Liver (tissue), 9 donors: ENCODE data around the gene JMJD1C. TPM values are rescaled to one million over a fixed set of nuclear protein-coding genes. Genes with fewer than 3 reads are reported as not detected.

ENCODE experiments used
- DNase-seq: peaks from one replicate; pipeline ENCODE4 v3.0.0-alpha.2; 2017; ENCODE audit warnings: low spot score
- H3K27ac ChIP-seq, 2 donors: one replicate each; pipeline ENCODE4 v1.7.0; 2013; ENCODE audit warnings: inconsistent platforms in 2 of 2, low read length in 2 of 2, control low read depth in 1 of 2, low read depth in 1 of 2, mild to moderate bottlenecking in 1 of 2
- H3K27me3 ChIP-seq, 4 donors: one replicate each; pipeline versions ENCODE4 v1.6.1 to v1.7.0; 2013; ENCODE audit warnings: low read length in 3 of 4, inconsistent platforms in 1 of 4, mild to moderate bottlenecking in 1 of 4, moderate library complexity in 1 of 4; ENCODE audit not compliant: control insufficient read depth in 4 of 4, insufficient read depth in 4 of 4
- H3K36me3 ChIP-seq, 4 donors: one replicate each; pipeline versions ENCODE4 v1.6.1 to v1.7.0; 2013; ENCODE audit warnings: low read length in 3 of 4, mild to moderate bottlenecking in 3 of 4, low read depth in 1 of 4, moderate library complexity in 1 of 4; ENCODE audit not compliant: control insufficient read depth in 4 of 4, insufficient read depth in 3 of 4
- H3K4me1 ChIP-seq, 4 donors: one replicate each; pipeline versions ENCODE4 v1.6.1 to v1.7.0; 2013; ENCODE audit warnings: low read length in 3 of 4, mild to moderate bottlenecking in 3 of 4, moderate library complexity in 1 of 4; ENCODE audit not compliant: control insufficient read depth in 4 of 4, insufficient read depth in 4 of 4
- H3K4me3 ChIP-seq, 3 donors: one replicate each; pipeline versions ENCODE4 v1.6.1 to v1.7.0; 2013; ENCODE audit warnings: low read length in 3 of 3, control low read depth in 1 of 3, low read depth in 1 of 3, mild to moderate bottlenecking in 1 of 3
- H3K9ac ChIP-seq, 2 donors: one replicate each; pipeline ENCODE4 v1.7.0; 2013; ENCODE audit warnings: low read length in 2 of 2, mild to moderate bottlenecking in 2 of 2, moderate library complexity in 2 of 2, control low read depth in 1 of 2, low read depth in 1 of 2
- H3K9me3 ChIP-seq, 4 donors: one replicate each; pipeline versions ENCODE4 v1.6.1 to v1.7.0; 2013; ENCODE audit warnings: low read length in 3 of 4; ENCODE audit not compliant: control insufficient read depth in 4 of 4
- EGR1 ChIP-seq, 2 donors: IDR thresholded peaks; 2 replicates each; pipeline ENCODE4 v1.6.1; 2016 to 2018; ENCODE audit warnings: antibody characterized with exemption in 2 of 2, low read depth in 2 of 2
- FOXA1 ChIP-seq: IDR thresholded peaks from 2 replicates; pipeline ENCODE4 v1.6.1; 2016; ENCODE audit warnings: antibody characterized with exemption
- FOXA2 ChIP-seq: IDR thresholded peaks from 2 replicates; pipeline ENCODE4 v1.6.1; 2016; ENCODE audit warnings: antibody characterized with exemption
- HNF4A ChIP-seq, 2 donors: conservative IDR thresholded peaks; 2 replicates each; pipeline ENCODE4 v1.6.1; 2016; ENCODE audit warnings: antibody characterized with exemption in 2 of 2, mild to moderate bottlenecking in 2 of 2
- HNF4G ChIP-seq: IDR thresholded peaks from 2 replicates; pipeline ENCODE4 v1.6.1; 2016; ENCODE audit warnings: antibody characterized with exemption
- NR2F2 ChIP-seq: IDR thresholded peaks from 2 replicates; pipeline ENCODE4 v1.6.1; 2016; ENCODE audit warnings: antibody characterized with exemption
- RAD21 ChIP-seq, 2 donors: IDR thresholded peaks; 2 replicates each; pipeline ENCODE4 v1.6.1; 2016; ENCODE audit warnings: antibody characterized with exemption in 2 of 2, mild to moderate bottlenecking in 2 of 2
- RXRA ChIP-seq, 2 donors: IDR thresholded peaks; 2 replicates each; pipeline ENCODE4 v1.6.1; 2017 to 2018; ENCODE audit warnings: antibody characterized with exemption in 2 of 2, mild to moderate bottlenecking in 1 of 2
- SP1 ChIP-seq: IDR thresholded peaks from 2 replicates; pipeline ENCODE4 v1.6.1; 2018; ENCODE audit warnings: antibody characterized with exemption, mild to moderate bottlenecking
- YY1 ChIP-seq: IDR thresholded peaks from 2 replicates; pipeline ENCODE4 v1.6.1; 2016; ENCODE audit warnings: antibody characterized with exemption, mild to moderate bottlenecking
- ZBTB33 ChIP-seq: IDR thresholded peaks from 2 replicates; pipeline ENCODE4 v1.6.1; 2016; ENCODE audit warnings: antibody characterized with exemption
- WGBS: extraction: QIAGEN DNeasy Blood & Tissue Kit; methylation state at CpG from one replicate; pipeline ENCODE4 v1.1.7; 2013; 5-methylcytosine and 5-hydroxymethylcytosine counted together
- polyA plus RNA-seq, 2 donors: library from polyadenylated mRNA; stranded (reverse) in 1 of 2; unstranded in 1 of 2; fragments of 200-250 nt in 1 of 2; fragments of >200 nt in 1 of 2; fragmentation: Nextera tagmentation in 1 of 2; extraction: Ambion mirVana in 1 of 2; gene quantifications; one replicate each; pipeline versions ENCODE4 v1.2.1 to v1.2.3, GENCODE V29; 2013 to 2015
- total RNA-seq, 2 donors: library from RNA; depleted of rRNA; stranded (reverse); fragments of >200 nt; gene quantifications; one replicate each; pipeline ENCODE4 v1.2.3, GENCODE V29; 2014
- TF ChIP-seq, protein P1 (sequence below): IDR thresholded peaks from 2 replicates; pipeline ENCODE4 v1.6.1; 2016; ENCODE audit warnings: antibody characterized with exemption
- TF ChIP-seq, protein P2 (sequence below): fragments of 150-350 bp; IDR thresholded peaks from 2 replicates; pipeline ENCODE4 v1.5.1; 2017; ENCODE audit warnings: improper control_type of control experiment, low read depth, low read length; ENCODE audit not compliant: missing input control
- TF ChIP-seq, protein P3 (sequence below): IDR thresholded peaks from 2 replicates; pipeline ENCODE4 v1.6.1; 2016; ENCODE audit warnings: antibody characterized with exemption, mild to moderate bottlenecking
- donor health status: healthy.
- donor health status: healthy.
- donor health status: healthy.
- donor health status: healthy.
- donor health status: healthy.

The JMJD1C gene
- total and polyA plus RNA-seq, 4 donors = 11.0 to 93.1 (median 56.0) TPM

DNA sequence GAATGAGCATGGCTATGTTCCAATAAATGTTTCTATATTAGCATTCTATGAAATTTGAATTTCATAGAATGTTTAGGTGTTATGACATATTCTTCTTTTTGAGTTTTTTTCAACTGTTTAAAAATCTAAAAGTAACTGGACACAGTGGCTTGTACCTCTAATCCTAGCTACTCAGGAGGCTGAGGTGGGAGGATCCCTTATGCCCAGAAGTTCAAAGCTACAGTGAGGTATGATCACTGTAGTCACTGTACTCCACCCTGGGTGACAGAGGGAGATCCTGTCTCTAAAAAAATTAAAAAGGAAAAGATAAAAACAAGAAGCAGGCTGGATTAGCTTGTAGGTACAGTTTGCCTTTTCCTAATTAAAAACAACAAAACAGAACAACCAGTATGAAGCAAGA is 237.5 kb downstream of the JMJD1C start (continued):
- TF ChIP-seq FOXA1 = no peak
- TF ChIP-seq, protein P1, sequence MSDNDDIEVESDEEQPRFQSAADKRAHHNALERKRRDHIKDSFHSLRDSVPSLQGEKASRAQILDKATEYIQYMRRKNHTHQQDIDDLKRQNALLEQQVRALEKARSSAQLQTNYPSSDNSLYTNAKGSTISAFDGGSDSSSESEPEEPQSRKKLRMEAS = no peak

DNA sequence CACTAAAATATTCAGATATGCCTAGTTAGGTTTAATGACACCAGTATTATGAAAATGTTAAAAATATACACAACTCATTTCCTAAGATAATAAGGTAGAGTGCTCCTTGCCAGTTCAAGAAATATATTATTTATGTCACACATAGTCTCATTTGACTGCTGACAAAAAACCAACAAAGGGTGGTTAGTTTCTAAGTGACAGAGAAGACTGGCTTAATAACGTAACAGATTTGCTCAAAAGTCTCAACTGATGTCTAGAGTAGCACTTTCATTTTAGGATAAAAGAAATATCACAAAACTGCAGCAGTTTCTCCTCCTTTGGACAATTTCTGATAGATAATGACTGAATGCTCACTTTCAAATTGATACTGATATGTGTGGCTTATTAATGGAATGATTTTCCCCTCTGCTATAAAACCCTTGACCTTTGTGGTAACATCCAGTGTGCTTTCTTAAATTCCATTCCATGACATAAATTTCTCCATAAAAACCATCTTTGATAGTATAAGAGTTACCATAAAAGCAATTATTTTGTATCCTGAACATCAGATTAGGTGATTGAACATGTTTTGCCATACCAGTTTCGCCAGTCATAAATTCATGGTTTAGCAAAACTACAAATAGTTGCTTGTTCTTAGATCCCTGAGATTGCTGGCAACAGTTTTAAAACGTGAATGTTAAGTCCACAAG is 238.4 kb downstream of the JMJD1C start:
- H3K27ac ChIP-seq = no peak overlapping the region
- no peak for DNase-seq
- H3K36me3 ChIP-seq = peaks cover 0 to 2% (median 0%) of the 10 kb centered on the region in 4 donors
- no peak overlapping the region for H3K4me3 ChIP-seq
- no peaks in the 10 kb centered on the region for H3K27me3 ChIP-seq
- 69% methylated on average over 3 of the region's 3 CpGs for WGBS
- peaks cover 2 to 17% (median 6%) of the 10 kb centered on the region in 4 donors for H3K4me1 ChIP-seq
- TF ChIP-seq NR2F2 (no peak), EGR1 (IDR thresholded peaks at IDR 0.05; ENCODE audit: low read depth in 2 of 2) (no peak), HNF4A (conservative IDR thresholded peaks at IDR 0.05) (no peak), ZBTB33 (no peak), HNF4G (no peak), YY1 (no peak)
- TF ChIP-seq, protein P2, sequence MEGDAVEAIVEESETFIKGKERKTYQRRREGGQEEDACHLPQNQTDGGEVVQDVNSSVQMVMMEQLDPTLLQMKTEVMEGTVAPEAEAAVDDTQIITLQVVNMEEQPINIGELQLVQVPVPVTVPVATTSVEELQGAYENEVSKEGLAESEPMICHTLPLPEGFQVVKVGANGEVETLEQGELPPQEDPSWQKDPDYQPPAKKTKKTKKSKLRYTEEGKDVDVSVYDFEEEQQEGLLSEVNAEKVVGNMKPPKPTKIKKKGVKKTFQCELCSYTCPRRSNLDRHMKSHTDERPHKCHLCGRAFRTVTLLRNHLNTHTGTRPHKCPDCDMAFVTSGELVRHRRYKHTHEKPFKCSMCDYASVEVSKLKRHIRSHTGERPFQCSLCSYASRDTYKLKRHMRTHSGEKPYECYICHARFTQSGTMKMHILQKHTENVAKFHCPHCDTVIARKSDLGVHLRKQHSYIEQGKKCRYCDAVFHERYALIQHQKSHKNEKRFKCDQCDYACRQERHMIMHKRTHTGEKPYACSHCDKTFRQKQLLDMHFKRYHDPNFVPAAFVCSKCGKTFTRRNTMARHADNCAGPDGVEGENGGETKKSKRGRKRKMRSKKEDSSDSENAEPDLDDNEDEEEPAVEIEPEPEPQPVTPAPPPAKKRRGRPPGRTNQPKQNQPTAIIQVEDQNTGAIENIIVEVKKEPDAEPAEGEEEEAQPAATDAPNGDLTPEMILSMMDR = no peak
- TF ChIP-seq, protein P1 = no peak
- H3K9me3 ChIP-seq = no peaks in the 10 kb centered on the region
- H3K9ac ChIP-seq = no peak overlapping the region

DNA sequence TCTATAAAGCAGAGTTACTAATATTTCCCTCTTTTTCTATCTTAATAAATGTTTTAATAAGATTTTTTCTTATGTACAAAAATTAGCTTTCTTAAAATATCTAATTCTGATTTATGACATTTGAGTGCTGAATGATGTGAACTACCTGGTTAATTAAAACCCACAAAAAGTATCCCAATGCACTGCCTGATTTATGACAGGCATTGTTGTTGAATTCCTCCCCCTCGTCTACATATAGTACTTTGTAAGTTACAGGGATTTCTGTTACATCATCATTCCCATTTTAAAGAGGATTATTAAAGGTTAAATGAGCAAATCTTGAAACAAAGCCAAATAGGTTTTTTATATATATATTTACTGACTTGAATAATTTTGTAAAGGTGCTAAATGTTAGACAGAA is 241.5 kb downstream of the JMJD1C start:
- Histone ChIP-seq H3K27ac (no peak overlapping the region), H3K4me1 (peaks cover 5 to 20% (median 10%) of the 10 kb centered on the region in 4 donors), H3K9ac (no peak overlapping the region), H3K36me3 (peaks cover 0 to 2% (median 0%) of the 10 kb centered on the region in 4 donors), H3K27me3 (no peaks in the 10 kb centered on the region), H3K9me3 (no peaks in the 10 kb centered on the region), H3K4me3 (no peak overlapping the region)
- TF ChIP-seq YY1 (no peak), RAD21 (IDR thresholded peaks at IDR 0.05) (no peak), HNF4G (no peak), FOXA2 (no peak), HNF4A (conservative IDR thresholded peaks at IDR 0.05) (no peak), SP1 (no peak), EGR1 (IDR thresholded peaks at IDR 0.05; ENCODE audit: low read depth in 2 of 2) (no peak), NR2F2 (no peak), ZBTB33 (no peak), RXRA (IDR thresholded peaks at IDR 0.05) (no peak)
- TF ChIP-seq, protein P3, sequence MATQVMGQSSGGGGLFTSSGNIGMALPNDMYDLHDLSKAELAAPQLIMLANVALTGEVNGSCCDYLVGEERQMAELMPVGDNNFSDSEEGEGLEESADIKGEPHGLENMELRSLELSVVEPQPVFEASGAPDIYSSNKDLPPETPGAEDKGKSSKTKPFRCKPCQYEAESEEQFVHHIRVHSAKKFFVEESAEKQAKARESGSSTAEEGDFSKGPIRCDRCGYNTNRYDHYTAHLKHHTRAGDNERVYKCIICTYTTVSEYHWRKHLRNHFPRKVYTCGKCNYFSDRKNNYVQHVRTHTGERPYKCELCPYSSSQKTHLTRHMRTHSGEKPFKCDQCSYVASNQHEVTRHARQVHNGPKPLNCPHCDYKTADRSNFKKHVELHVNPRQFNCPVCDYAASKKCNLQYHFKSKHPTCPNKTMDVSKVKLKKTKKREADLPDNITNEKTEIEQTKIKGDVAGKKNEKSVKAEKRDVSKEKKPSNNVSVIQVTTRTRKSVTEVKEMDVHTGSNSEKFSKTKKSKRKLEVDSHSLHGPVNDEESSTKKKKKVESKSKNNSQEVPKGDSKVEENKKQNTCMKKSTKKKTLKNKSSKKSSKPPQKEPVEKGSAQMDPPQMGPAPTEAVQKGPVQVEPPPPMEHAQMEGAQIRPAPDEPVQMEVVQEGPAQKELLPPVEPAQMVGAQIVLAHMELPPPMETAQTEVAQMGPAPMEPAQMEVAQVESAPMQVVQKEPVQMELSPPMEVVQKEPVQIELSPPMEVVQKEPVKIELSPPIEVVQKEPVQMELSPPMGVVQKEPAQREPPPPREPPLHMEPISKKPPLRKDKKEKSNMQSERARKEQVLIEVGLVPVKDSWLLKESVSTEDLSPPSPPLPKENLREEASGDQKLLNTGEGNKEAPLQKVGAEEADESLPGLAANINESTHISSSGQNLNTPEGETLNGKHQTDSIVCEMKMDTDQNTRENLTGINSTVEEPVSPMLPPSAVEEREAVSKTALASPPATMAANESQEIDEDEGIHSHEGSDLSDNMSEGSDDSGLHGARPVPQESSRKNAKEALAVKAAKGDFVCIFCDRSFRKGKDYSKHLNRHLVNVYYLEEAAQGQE = no peak
- TF ChIP-seq, protein P1 = no peak
- TF ChIP-seq, protein P2 = no peak
- no peak for DNase-seq
- WGBS = 91% methylated on average over 1 of the region's 1 CpG
